Choroid plexus epithelial cell (primary cell): ENCODE data around the gene TMEM184C.
A peak's percentile ranks its signal among the peaks of the same experiment; 100 is the strongest.

ENCODE experiments used
- DNase-seq: peaks from one replicate; pipeline ENCODE4 v3.0.0-alpha.2; 2010; ENCODE audit warnings: low read depth
- H3K4me3 ChIP-seq: 2 replicates; pipeline ENCODE4 v1.5.1; 2011; ENCODE audit warnings: low read depth, mild to moderate bottlenecking, control low read depth, low read length, moderate library complexity
- CTCF ChIP-seq: conservative IDR thresholded peaks from 2 replicates; pipeline ENCODE4 v1.5.1; 2011; ENCODE audit warnings: low read depth, mild to moderate bottlenecking, control low read depth, inconsistent platforms, low read length, moderate library complexity

The TMEM184C gene

GRCh38 chr4:147683717-147684700 is 66.8 kb downstream of the TMEM184C start, which contains the start of gene PRMT9:
Gene PRMT9, minus strand, starts transcription at chr4:147684163. Its CDS starts 176 bp downstream, at chr4:147683987.
- TF ChIP-seq CTCF: no peak
- H3K4me3 ChIP-seq: peak within 1 kb of the TSS; percentile 99
- DNase-seq: peak; percentile 92

GRCh38 chr4:147689067-147689466 is 71.9 kb downstream of the TMEM184C start:
- H3K4me3 ChIP-seq: no peak overlapping the region
- TF ChIP-seq CTCF: no peak
- DNase-seq: no peak

- H3K4me3 ChIP-seq: no peak overlapping the region
- no peak for TF ChIP-seq CTCF
- no peak for DNase-seq
These were observed 74.6 kb downstream of the TMEM184C start for GRCh38 chr4:147691820-147692219.

GRCh38 chr4:147693218-147693617 is 76.0 kb downstream of the TMEM184C start:
- TF ChIP-seq CTCF: no peak
- no peak overlapping the region for H3K4me3 ChIP-seq
- no peak for DNase-seq

GRCh38 chr4:147696866-147697265 is 79.7 kb downstream of the TMEM184C start:
- no peak for TF ChIP-seq CTCF
- H3K4me3 ChIP-seq: no peak overlapping the region
- no peak for DNase-seq

- no peak overlapping the region for H3K4me3 ChIP-seq
- DNase-seq: no peak
- no peak for TF ChIP-seq CTCF
These were observed 87.6 kb downstream of the TMEM184C start for GRCh38 chr4:147704846-147705245.
